GM21367 (cell line): ENCODE data around the gene KARS1.

ENCODE experiments used
- ATAC-seq: cut with Tn5 transposase; IDR thresholded peaks from one replicate; pipeline ENCODE4 v1.9.1; 2021; ENCODE audit not compliant: unreplicated experiment

KARS1 gene

GRCh38 chr16:75588716-75589115 lies 58.7 kb downstream of the KARS1 start:
- ATAC-seq, result no peak

GRCh38 chr16:75584108-75584507 lies 63.4 kb downstream of the KARS1 start:
- peak; percentile 68 for ATAC-seq

- no peak for ATAC-seq
Observed at GRCh38 chr16:75579281-75579834, 68.1 kb downstream of the KARS1 start.

GRCh38 chr16:75578725-75579124 lies 68.7 kb downstream of the KARS1 start:
- no peak for ATAC-seq

GRCh38 chr16:75578212-75578611 lies 69.3 kb downstream of the KARS1 start:
- no peak for ATAC-seq
